Measurements from ENCODE around the gene HSD17B12.

The HSD17B12 gene

DNA sequence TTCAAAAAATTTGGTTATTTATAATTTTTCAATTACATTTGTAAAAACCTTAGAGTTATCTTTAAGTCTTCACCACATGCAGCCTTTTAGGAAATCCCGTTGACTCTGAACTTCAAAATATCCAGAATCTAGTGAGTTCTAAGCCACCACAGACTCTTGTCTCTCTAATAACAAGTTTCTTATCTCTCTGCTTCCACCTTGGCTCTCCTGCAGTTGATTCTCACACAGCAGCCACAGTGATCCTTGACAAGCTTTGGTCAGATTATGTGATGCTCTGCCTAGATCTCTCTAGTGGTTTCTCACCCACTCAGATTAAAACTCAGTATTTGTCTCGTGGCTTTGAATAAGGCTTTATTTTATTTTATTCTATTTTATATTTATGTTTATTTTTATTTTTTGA, 8.6 kb downstream of the HSD17B12 start:
- no peak for DNase-seq

DNA sequence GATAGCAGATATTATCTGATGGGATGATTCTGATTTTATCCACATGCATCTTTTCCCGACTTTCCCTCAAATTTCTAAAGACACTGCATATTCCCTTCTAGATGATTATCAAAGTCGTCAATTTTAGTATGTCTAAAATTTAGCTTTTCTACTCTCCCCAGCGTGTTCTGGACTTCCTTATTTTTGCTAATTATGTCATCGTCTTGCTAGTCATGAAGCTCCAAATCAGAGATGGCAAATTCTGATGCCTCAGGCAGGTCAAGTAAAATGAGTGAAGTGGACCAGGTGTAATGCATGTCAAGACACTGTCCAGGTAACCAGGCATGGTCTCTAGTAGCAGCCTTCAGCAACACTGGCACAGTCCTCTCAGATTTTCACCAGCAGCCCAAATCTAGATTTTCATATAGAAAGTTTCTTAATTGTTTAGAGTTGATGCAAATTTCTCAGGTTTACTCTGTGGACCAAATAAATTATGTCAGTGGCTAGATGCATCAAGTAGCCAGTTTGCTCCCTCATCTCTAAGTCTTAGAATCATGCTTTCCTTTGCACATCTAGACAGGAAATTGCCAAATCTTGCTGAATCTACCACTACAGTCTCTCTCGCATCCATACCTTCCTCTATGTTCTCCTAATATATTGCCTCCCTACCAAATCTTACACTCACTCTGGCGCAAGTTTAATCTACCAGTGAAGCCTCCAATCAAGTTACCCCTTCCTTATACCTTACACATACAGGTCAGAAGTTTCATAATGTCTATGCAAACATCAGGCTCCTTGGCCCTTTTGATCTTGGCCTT, 10.6 kb downstream of the HSD17B12 start:
- no peak for DNase-seq

DNA sequence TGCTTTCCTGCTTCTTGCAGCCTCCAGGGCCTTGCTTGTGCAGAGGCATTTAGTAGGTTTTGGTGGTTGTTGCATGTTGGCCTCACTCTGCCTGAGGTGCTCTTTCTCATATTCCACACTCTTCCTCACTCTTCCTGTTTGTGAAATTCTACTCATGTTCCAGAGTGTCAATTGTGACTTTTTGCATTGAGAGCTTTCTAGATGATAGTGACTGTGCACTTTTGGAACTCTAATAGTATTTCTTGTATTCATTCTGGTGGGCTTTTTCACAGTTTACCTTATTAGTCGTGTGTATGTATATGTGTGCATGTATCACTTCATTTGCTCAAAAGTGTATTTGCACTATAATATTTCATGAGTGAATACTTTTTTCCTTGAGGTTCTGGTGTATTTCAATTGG, 11.3 kb downstream of the HSD17B12 start:
- no peak for DNase-seq

DNA sequence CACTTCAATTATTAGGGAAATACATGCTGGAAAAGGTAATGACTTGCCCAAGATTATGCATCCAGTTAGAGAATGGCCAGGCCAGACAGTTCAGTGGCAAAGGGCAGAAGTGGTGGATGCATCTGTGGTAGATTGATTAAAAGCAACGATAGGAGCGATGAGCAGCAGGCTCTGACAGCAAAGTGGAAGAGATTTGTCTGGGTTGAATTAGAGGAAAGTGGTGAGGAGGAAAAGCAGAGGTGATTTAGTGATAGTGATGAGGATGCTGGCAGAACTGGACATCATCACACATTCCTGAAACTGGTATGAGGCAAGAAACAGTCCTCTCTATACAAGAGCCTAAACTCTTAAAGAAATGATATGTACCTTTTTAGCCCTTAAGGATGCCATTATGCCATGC, 12.5 kb downstream of the HSD17B12 start:
- DNase-seq, result no peak

DNA sequence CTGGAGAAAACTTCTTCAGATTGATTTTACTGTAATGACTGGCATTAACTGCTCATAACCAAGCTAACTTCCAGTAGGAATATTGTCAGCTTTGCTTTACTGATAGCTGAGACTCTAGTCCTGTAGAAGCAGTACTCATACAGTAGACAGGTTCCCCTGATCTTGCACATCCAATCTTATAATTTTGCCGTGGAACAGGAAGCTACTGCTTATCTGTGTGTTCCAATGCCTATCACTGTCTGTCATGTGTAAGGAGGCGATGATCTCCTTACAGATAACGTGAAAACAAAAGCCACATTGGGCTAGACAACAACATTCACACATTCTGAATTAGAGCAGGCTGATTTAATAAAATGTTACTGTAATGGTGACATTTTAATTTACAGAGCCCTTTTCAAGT, 13.2 kb downstream of the HSD17B12 start:
- DNase-seq, result no peak

DNA sequence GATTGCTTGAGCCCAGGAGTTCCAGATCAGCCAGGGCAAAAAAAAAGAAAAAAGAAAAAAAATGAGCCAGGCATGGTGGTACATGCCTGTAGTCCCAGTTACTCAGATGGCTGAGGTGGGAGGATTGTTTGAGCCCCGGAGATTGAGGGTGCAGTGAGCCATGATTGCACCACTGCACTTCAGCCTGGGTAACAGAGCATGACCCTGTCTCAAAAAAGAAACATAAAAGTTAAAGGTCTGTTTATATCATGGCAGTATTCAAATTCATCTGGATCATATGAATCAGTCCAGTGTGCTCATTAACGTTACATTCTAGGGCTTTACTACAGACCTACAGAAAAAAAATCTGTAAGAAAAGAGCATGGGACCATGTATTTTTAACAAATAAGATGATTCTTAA, 13.9 kb downstream of the HSD17B12 start:
- DNase-seq, result no peak

DNA sequence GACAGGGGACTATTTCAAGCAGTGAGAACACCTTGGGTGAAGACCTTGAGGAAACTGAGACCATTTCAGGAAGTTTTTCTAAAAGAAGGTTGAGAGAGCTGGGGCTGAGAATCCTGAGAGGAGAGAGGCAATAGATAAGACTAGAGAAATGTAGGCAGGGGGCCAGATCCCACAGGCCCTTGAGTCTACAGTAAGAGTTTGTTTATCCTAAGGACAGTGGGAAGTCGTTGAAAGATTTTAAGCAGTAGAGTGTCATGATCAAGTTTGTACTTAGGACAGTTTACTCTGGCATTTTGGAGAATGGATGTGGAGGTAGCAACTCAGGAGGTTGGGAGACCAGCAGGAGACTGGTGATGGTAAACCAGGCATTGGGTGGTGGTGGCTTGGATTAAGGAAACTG, 17.1 kb downstream of the HSD17B12 start:
- DNase-seq, result no peak

DNA sequence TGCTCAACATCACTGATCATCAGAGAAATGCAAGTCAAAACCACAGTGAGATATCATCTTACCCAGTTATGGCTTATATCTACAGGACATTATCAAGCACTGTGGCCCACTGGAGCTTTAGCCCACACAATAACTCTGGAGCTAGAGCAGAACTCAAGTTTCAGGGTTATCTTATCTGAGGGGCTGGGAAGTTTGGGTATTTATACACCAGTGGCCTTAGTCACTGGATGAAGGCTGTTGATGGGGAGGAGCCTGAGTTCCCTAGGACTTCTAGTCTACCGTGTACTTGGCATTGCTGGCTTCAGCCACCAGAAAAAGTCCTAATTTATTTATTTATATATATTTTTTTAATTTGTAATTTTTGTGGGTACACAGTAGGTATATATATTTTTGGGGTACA, 19.3 kb downstream of the HSD17B12 start:
- DNase-seq, result no peak

DNA sequence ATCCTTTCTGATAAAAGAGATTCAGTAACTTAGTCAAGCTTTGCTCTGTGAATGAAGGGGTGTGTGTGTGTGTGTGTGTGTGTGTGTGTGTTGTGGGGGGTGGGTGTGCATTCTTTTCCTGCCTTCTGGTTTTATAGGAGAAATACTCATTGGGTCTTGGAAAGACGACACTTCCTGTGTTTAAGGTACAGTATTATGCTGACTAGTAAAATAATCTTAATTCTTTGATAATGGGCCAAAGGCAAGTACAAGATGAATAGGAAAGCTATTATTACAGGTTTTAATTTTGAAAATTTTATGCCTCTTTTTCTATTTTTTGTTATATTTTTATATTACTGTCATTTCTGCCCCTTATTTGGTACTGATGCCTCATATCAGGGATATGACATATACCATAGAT, 26.1 kb downstream of the HSD17B12 start:
- no peak for DNase-seq

DNA sequence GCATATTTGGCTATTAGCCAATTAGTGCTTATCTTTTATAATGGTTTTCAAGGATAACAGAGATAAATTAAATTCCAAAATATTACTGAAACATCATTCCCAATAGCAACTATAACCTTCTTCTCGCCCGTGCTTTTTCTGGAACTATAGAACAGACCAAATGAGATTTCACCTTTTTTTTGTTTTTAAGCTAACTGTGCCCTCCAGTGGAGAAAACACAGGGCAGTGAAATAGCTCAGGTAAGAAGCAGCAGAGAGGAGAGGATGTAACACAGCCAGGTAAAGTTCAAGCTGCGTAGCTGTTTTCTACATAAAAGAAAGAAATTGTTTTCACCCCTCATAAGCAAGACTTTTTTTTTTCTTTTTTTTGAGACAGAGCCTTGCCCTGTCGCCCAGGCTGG, 28.2 kb downstream of the HSD17B12 start:
- DNase-seq, result no peak

DNA sequence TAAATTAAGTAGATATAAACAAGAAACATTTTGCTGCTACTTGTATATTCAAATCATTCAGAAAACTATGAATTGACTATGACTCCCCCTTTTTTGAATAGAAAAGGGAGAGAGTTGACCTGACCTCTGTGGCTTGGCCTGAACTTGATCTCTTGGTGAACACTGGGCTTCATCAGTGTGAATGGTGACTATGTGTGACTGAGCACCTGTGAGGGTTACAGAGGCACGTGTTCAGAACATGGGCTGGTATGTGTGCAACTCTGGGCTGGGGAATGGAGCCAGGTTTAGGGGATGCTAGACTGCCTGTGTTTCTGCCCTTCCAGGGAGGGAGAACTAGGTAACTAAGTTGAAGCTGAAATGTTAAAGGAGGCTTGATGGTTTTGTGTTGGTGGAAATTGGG, 29.2 kb downstream of the HSD17B12 start:
- no peak for DNase-seq

DNA sequence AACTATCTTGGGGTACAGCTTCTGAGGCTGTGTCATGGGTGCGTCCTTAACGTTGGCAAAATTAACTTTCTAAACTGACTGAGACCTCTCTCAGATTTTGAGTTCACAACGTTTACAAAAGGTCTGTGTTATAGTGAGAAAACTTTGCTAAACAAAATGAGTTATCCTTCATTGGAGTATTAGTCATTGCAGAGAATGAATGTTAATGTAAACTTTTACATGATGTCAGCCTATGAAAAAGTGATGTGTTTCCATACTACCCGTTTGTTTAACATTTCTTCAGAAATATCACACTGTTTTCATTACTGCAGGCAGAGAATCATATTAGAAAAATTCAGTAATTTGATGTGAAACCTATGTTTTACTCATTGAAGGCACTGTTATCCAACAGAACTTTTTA, 32.1 kb downstream of the HSD17B12 start:
- no peak for DNase-seq

DNA sequence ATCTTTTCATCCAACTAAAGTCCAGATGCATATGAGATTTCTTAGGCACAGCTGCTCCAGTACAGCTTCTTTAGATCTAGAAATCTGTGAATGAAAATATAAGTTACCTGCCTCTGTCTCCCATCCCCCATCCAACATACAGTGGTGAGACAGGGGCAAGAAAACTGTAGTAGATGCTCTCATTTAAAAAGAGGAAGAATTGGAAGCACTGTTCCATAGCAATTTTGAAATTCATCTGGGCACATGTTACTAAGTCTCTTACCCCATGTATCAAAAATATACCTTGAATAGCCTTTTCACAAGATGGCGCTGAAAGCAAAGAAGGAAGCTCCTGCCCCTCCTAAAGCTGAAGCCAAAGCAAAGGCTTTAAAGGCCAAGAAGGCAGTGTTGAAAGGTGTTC, 37.8 kb downstream of the HSD17B12 start:
- DNase-seq, result no peak

DNA sequence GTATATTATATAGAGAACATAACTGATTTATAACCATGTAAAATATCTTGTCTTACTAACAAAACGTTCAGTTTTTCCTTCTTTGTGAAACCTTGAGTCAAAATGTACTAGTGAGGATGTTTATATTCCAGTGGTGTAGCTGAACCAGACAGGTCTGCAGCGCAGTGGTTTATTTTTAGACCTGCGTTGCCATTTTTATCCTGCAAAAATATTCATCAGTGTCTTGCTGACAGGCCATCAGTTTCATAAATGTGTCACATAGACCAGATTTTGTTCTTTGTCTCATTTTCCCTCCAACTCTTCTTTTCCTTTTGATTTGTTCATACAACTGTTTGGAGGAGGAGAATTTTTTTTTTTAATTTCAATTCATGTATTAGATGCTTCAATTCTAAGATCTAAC, 43.1 kb downstream of the HSD17B12 start:
- no peak for DNase-seq

DNA sequence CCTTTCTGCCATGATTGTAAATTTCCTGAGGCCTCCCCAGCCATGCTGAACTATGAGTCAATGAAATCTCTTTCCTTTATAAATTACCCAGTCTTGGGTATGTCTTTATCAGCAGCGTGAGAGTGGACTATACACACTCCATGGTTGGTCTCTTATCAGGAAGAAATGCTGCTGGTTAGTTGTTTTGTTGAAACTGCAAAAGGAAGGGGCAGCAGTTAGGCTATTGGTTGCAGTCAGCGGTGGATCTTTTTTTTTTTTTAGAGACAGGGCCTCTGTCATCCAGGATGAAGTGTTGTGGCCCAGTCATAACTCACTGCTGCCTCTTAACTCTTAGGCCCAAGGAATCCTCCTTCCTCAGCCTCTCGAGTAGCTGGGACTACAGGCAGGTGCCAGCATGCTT, 51.7 kb downstream of the HSD17B12 start:
- no peak for DNase-seq

DNA sequence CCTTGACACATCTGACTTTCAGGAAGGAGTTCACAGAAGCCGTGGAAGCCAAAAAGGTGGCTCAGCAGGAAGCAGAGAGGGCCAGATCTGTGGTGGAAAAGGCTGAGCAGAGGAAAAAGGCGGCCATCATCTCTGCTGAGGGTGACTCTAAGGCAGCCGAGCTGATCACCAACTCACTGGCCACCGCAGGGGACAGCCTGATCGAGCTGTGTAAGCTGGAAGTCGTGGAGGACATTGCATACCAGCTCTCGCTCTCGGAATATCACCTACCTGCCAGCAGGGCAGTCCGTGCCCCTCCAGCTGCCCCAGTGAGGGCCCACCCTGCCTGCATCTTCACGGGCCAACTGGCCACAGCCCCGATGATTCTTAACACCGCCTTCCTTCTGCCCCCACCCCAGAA, 53.7 kb downstream of the HSD17B12 start:
- DNase-seq, result no peak

DNA sequence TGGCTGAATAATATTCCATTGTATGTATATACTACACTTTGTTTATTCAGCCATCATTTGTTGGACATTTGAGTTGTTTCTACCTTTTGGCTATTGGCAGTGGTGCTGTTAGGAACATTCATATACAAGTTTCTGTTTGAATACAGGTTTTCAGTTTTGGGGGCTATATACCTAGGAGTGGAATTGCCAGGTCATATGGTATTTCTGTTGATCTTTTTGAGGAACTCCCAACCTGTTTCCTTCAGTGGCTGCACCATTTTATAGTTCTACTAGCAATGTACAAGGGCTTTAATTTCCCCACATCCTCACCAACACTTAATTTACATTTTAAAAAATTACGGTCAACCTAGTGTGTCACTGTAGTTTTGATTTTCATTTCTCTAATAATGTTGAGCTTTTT, 54.6 kb downstream of the HSD17B12 start:
- DNase-seq, result no peak

DNA sequence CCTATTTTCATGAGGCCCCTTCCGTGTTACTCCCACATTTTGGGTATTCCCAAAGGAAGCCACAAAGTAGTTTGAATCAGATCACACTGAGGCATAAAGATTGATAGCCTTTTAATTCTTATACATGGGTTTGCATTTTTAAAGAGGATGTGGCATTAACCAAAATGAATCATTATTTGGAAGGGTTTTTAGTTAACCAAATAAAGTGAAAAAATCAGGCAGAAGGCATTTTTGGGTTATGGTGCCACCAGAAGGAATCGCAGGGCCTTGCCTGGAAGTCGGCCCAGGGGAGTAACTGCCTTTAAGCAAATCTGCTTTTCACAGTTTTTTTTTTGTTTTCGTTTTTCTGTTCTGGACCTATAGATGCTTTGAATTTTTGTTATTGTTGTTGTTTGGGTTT, 55.4 kb downstream of the HSD17B12 start:
- no peak for DNase-seq

DNA sequence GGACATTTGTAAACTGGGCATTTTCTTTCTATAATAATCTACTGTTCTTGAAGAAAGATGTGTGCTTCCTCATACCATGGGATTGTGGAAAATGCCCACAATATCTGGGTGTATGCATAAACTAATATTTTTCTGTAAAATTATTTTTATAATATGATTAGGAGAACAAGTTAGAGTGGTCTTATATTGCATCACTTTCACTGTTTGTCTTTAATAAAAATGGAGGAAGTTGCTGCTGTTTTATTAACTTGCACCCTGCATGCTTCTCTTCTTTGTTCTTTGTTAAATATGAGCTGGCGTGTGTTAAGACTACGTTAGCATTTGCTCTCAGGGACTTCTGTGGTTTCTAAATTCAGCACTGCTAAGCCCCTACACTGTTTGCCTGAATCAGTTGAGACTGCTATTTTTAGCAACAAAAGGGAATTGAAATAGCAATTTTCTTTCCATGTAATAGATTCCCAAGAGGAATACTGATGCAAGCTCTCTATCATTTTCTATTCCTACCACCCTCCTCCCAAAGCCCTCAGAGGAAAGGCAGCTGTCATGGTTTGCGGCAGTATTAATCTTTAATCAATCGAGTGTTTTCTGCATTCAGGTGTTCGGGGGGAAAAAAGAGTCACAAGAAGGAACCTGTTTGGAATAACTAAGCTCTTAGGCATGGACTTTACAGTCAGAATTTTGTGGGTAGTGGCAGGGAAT, 56.1 kb downstream of the HSD17B12 start:
- DNase-seq, result no peak

DNA sequence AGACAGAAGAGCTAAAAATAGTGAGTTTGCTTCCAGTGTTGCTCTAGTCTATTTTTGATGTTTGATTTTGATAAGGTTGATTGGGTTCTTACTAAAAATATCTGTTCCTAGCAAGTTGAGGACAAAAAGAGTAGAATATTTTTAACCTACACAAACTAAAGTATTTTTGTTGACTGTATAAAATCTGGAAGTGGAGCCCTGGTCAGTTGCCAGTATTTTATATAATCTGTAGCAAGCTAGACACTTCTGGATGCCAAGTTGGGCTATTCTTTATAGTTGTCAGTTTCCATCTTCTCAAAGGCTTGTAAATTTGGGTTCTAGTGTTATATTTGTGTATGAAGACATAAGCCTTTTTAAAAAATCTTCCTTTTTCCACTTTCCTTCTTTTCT, 56.7 kb downstream of the HSD17B12 start:
- no peak for DNase-seq

DNA sequence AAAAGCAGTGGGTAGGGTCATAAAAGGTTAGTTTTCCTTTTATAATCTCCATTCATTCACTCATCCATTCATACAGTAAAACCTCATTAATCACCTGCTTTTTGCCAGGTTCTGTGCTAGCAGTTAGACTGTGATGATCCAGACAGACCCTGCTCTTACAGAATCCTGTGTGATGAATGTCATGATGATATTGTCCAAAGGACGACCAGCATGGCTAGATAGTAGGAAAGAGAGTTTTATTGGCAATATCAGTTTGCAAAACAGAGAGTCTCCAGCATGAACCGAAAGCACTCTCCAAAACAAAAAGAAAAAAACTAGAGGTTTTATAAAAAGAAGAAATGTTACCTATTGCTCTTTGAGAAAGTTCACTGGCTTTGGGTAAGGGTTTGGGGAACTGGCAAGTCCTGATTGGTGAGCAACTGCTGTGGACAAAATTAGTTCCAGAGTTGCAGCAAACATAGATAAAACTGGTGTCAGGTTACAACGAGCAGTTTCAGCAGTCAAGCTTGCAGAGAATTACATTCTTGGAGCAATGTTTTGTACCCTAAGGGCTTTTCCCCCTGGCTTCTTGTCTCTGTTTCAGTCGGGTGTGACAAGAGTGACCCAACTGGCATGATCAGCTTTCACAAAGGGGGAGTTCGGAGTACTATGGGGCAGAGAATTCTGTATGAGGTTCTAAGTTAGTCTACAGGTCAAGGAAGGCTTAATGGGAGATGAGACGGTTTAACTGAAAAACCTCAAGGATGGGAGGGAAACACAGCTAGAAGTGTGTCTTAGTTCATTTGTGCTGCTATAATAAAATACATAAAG, 58.3 kb downstream of the HSD17B12 start:
- DNase-seq, result no peak

DNA sequence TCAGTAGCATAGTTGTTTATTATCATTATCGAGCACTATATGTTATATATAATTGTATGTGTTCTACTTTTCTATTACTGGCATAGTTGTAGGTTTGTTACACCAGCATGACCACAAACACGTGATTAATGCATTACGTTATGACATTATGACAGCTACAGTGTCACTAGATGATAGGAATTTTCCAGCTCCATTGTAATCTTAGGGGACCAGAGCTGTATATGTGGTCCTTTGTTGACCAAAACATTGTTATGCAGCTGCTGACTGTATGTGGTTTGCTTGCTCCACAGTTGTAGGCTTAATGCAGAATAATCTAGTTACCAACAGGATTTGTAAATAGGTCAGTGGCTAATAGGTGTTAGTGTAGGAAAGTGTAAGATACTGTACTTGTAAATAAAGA, 66.1 kb downstream of the HSD17B12 start:
- DNase-seq, result no peak

DNA sequence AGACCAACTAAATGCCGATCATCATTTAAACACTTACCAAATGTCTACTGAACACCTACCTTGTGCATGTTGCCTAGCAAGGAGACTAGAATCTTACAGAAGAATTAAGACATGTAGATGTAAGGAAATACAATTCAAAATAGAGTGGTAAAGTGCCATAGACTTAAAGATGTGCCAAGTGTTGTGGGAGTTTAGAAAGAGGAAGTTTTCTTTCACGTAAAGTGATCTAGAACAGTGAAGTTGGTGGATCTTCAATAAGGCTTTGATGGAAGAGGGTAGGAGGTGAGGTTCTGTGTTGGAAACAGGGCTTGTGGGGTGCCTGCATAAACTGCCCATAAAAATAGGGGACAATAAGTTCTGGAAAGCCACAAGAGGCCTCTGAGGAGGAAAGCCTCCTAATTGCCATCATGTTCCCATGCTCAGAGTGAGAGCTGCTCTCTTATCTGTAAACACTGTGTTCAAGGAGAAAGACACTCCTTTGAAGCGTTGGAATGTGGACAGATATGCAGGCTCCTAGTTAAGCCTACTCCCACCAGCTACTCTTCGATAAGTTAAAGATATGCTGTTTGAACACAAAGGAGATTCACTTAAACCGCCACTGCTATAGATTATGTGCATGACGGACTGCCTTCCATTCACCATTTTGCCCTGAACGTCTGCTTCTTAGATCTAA, 66.7 kb downstream of the HSD17B12 start:
- no peak for DNase-seq

All from CD4-positive, alpha-beta T cell treated with Interleukin-12 subunit alpha and Interleukin-12 subunit beta, for 1 hour (primary cell).